Activated naive CD8-positive, alpha-beta T cell treated with anti-CD3 and anti-CD28 coated beads for 36 hours (primary cell): ENCODE data around the gene TYRO3. TPM values are rescaled to one million over a fixed set of nuclear protein-coding genes. Genes with fewer than 3 reads are reported as not detected.

Experiments used
- DNase-seq: peaks from one replicate; pipeline ENCODE4 v3.0.0; 2021
- H3K27ac Mint-ChIP-seq: one replicate; pipeline ENCODE4 v1.8.0; 2022; ENCODE audit warnings: mild to moderate bottlenecking, moderate library complexity, mixed read lengths
- H3K27me3 Mint-ChIP-seq: one replicate; pipeline ENCODE4 v1.8.0; 2022; ENCODE audit warnings: mild to moderate bottlenecking, mixed read lengths
- H3K36me3 Mint-ChIP-seq: one replicate; pipeline ENCODE4 v1.8.0; 2021; ENCODE audit warnings: mild to moderate bottlenecking, mixed read lengths
- H3K4me1 Mint-ChIP-seq: one replicate; pipeline ENCODE4 v1.8.0; 2021; ENCODE audit warnings: mixed read lengths
- H3K4me3 Mint-ChIP-seq: one replicate; pipeline ENCODE4 v1.8.0; 2022; ENCODE audit warnings: mild to moderate bottlenecking, moderate library complexity, mixed read lengths
- H3K9me3 Mint-ChIP-seq: one replicate; pipeline ENCODE4 v1.8.0; 2022; ENCODE audit warnings: mixed read lengths
- total RNA-seq, 2 experiments: library from RNA; stranded (reverse); gene quantifications; one replicate each; pipeline ENCODE4 v1.2.3, GENCODE V29; 2021

Gene TYRO3
- 1 to 10 TPM; 1.1 to 1.3 TPM for total RNA-seq

DNA sequence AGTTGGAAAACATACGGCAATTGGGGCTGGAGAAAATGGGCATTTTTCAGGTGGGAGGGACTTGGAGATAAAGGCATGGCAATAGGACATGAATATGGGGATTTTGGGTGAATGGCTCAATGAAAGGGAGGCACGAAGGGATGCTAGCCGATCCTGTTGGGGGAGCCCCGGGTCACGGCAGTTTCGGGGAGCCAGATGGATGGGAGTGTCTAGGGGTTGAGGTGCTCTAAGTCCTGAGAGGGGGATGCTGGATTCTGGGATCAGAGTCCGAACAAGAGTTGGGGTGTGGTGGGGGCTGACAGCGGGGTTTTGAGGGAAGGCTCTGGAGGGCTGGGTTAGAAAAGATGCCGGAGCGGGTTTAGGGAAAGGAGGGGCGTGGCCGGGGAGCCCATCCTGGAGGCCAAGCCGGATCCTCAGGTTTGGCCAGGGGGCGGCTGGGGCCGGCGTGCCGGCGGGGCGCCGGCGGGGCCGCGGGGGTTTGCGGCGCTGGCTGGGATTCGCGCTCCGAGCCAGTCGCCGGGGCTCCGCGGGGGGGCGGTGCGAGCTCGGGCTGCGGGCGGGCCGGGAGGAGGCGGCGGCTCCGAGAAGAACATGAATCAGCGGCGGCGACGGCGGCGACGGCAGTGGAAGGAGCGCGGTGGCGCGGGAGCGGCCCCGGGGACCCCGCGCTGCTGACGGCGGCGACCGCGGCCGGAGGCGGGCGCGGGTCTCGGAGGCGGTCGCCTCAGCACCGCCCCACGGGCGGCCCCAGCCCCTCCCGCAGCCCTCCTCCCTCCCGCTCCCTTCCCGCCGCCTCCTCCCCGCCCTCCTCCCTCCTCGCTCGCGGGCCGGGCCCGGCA is at the start of gene TYRO3:
TSS of gene TYRO3 (plus strand) at position 813 of the 839 bp plus-strand sequence. CDS start 46 bp downstream, outside the sequence.
- no peaks in the 10 kb centered on the region for H3K36me3 Mint-ChIP-seq
- peak within 1 kb of the TSS; percentile 35 for H3K27ac Mint-ChIP-seq
- peaks cover 31% of the 10 kb centered on the region for H3K27me3 Mint-ChIP-seq
- H3K9me3 Mint-ChIP-seq = no peaks in the 10 kb centered on the region
- H3K4me1 Mint-ChIP-seq = peaks cover 14% of the 10 kb centered on the region
- H3K4me3 Mint-ChIP-seq = peak within 1 kb of the TSS; percentile 79
- DNase-seq = peak; percentile 79

DNA sequence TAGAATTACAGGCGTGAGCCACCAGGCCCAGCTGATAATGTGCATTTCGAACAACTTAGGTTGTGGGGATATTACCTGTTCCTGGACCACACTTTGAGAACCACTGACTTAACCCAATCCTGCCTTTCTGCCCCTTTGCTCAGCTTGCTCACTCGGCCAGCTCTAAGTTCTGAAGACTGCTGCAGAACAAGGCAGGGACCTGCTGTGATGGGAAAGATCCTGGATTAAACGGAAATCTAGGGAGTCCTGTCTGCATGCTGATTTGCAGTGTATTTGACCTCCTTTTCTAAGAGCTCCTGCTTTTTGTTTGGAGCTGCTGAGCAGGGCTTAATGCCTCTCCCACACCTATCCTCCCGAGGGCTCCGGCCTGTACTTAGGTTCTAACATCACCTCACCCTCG is 48.3 kb upstream of the TYRO3 start:
- Mint-ChIP-seq H3K4me3 (no peak overlapping the region), H3K9me3 (no peaks in the 10 kb centered on the region), H3K27me3 (peaks cover 39% of the 10 kb centered on the region), H3K4me1 (peaks cover 21% of the 10 kb centered on the region), H3K36me3 (peaks cover 7% of the 10 kb centered on the region), H3K27ac (no peak overlapping the region)
- no peak for DNase-seq

DNA sequence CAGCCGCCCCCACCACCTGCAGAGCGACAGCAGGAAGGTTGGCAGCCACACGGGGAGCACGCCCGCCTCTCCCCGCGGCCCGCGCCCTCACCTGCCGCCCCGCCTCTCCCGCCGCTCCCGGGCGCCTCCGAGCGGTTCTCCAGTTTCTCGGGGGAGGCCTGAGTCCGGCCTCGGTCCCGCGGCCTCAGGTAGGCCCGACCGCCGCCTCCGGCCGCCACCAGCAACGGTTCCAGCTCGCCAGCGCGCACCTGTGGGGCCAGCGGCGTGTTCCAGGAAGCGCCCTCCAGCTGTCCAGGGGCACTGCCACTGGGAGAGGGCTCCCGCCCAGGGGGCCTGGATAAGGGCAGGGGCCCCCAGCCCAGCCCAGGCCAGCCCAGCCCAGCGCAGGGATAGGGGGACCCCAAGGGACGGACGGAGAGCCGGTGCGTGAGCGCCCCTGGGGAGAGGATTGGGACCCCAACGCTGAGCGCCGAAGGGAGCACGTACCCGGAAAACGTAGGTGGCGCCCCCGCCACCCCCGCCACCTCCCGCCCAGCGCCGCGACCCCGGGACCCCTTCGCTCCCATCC is 47.6 kb upstream of the TYRO3 start:
- no peaks in the 10 kb centered on the region for H3K9me3 Mint-ChIP-seq
- H3K36me3 Mint-ChIP-seq = peaks cover 7% of the 10 kb centered on the region
- peaks cover 39% of the 10 kb centered on the region for H3K27me3 Mint-ChIP-seq
- no peak overlapping the region for H3K4me3 Mint-ChIP-seq
- DNase-seq = no peak
- peaks cover 21% of the 10 kb centered on the region for H3K4me1 Mint-ChIP-seq
- no peak overlapping the region for H3K27ac Mint-ChIP-seq

GRCh38 chr15:41511899-41512369 is 47.1 kb upstream of the TYRO3 start:
- DNase-seq = peak; percentile 13
- peaks cover 37% of the 10 kb centered on the region for H3K27me3 Mint-ChIP-seq
- H3K4me1 Mint-ChIP-seq = peaks cover 21% of the 10 kb centered on the region
- no peak overlapping the region for H3K27ac Mint-ChIP-seq
- no peaks in the 10 kb centered on the region for H3K9me3 Mint-ChIP-seq
- peak overlapping the region; percentile 57 for H3K4me3 Mint-ChIP-seq
- H3K36me3 Mint-ChIP-seq = peaks cover 8% of the 10 kb centered on the region

GRCh38 chr15:41512512-41512939 is 46.5 kb upstream of the TYRO3 start:
- Mint-ChIP-seq H3K27me3 (peaks cover 37% of the 10 kb centered on the region), H3K27ac (no peak overlapping the region), H3K4me1 (peaks cover 21% of the 10 kb centered on the region), H3K9me3 (no peaks in the 10 kb centered on the region), H3K4me3 (peak overlapping the region; percentile 57), H3K36me3 (peaks cover 9% of the 10 kb centered on the region)
- no peak for DNase-seq

- Mint-ChIP-seq H3K4me3 (peak overlapping the region; percentile 57), H3K36me3 (peaks cover 9% of the 10 kb centered on the region), H3K4me1 (peaks cover 21% of the 10 kb centered on the region), H3K27me3 (peaks cover 37% of the 10 kb centered on the region), H3K9me3 (no peaks in the 10 kb centered on the region), H3K27ac (no peak overlapping the region)
- peak; percentile 47 for DNase-seq
Measured at GRCh38 chr15:41512940-41513505, 46.0 kb upstream of the TYRO3 start.

DNA sequence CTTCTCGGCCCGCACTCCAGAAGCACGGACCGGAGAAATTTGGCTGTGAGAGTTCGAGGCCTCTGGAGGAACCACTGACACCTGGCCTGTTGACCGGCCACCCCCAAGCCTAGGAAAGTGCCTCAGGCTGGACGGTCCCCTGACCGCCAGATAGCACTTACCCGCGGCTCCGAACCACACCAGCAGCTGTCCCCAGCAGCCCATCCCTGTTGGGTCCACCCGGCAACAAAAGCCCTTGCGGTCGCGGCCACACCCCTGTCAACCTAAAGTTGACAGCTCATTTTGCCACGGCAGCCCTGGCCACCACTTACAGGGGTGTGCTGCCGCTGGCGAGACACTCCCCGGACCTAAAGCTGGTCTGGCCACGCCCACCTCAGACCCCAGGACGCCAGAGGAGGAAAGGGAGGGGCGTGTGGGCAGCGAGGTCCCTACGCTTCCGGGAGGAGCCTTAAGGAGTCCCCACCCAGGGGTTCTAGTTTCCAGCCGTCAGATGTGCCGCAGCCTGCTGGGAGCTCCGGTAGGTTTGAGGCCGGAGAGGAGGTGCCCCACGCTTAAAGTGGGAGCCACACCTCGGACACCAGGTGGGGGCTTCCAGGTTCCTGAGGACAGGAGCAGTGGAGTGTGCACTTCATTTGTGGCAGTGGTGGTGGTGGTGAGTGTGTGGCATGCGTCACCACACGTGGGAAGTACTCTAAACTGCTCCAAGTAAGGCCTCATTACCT is 45.3 kb upstream of the TYRO3 start, which contains the start of gene LTK:
TSS of gene LTK (minus strand) at position 322 of the 722 bp plus-strand sequence. CDS start at position 204, 118 bp downstream.
- Mint-ChIP-seq H3K4me1 (peaks cover 21% of the 10 kb centered on the region), H3K27ac (no peak within 1 kb of the TSS), H3K9me3 (no peaks in the 10 kb centered on the region), H3K36me3 (peaks cover 9% of the 10 kb centered on the region), H3K4me3 (peak within 1 kb of the TSS; percentile 57), H3K27me3 (peaks cover 37% of the 10 kb centered on the region)
- peak; percentile 20 for DNase-seq

DNA sequence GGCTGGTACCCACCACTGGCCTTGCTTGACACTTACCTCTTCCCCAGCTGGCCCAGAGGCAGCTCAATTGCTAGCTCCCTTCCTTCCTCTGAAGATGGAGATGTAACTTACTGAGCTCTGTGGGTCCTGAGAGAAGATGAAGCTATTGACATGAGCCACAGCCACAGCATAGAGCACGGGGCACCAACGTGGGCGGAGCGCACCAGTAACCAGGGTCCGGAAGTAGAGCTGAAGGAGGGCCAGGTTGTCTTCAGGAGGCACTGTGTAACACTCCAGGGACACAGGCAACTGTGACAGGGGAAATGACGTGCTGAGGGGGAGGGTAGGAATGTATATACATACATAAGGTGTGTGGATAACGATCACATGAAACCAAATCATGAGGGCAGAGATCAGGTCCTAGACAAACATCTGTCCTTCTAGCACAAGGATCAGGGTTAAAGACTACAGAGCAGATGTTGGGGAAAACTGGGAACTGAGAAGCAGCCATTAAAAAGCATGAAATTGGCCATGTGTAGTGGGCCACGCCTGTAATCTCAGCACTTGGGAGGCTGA is 41.0 kb upstream of the TYRO3 start:
- peaks cover 13% of the 10 kb centered on the region for H3K27me3 Mint-ChIP-seq
- no peak for DNase-seq
- peaks cover 10% of the 10 kb centered on the region for H3K36me3 Mint-ChIP-seq
- no peak overlapping the region for H3K27ac Mint-ChIP-seq
- H3K4me1 Mint-ChIP-seq = peaks cover 13% of the 10 kb centered on the region
- H3K9me3 Mint-ChIP-seq = no peaks in the 10 kb centered on the region
- H3K4me3 Mint-ChIP-seq = no peak overlapping the region

DNA sequence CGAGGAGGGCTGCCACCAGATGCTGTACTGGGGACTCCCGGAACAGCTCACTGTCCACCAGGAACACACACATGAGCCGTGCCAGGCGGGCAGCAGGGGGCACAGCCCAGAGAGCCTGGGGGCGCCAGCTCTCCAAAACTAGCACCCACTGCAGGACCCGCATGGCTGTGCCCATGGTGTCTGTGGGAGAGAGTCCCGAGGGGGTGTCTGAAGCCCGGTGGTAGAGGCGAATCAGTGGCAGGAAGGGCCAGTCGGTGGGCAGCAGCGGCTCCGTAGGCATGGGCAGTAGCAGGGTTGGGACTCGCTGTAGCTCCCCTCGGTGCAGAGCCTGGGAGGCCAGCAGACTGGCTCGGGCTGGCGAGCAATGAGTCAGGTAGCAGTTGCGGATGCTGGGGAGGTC is 38.4 kb upstream of the TYRO3 start:
- H3K36me3 Mint-ChIP-seq = peaks cover 3% of the 10 kb centered on the region
- no peaks in the 10 kb centered on the region for H3K4me1 Mint-ChIP-seq
- no peak for DNase-seq
- H3K9me3 Mint-ChIP-seq = no peaks in the 10 kb centered on the region
- no peaks in the 10 kb centered on the region for H3K27me3 Mint-ChIP-seq
- no peak overlapping the region for H3K4me3 Mint-ChIP-seq
- H3K27ac Mint-ChIP-seq = no peak overlapping the region

DNA sequence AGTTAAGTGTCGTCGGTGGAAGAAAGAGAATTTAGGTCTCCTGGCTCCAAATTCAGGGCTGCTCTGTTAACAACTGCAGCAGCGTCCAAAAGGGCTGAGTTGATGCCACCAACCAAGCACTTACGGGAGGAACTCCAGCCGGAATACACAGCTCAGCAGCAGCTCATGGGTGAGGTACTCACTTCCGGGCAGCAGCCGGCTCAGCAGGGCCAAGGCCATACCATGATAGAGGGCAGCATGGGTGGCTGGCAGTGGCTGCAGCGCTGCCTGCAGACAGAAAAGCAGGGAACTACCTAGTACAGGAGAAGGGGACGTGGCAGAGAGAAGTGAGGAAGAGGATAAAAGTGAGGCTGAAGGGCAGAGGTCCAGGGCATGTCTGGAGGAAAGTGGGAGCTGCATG is 37.4 kb upstream of the TYRO3 start:
- no peak for DNase-seq
- Mint-ChIP-seq H3K4me3 (no peak overlapping the region), H3K9me3 (no peaks in the 10 kb centered on the region), H3K36me3 (peaks cover 10% of the 10 kb centered on the region), H3K4me1 (no peaks in the 10 kb centered on the region), H3K27ac (no peak overlapping the region), H3K27me3 (no peaks in the 10 kb centered on the region)

- Mint-ChIP-seq H3K9me3 (no peaks in the 10 kb centered on the region), H3K4me1 (no peaks in the 10 kb centered on the region), H3K27me3 (no peaks in the 10 kb centered on the region), H3K36me3 (peaks cover 14% of the 10 kb centered on the region), H3K27ac (no peak overlapping the region), H3K4me3 (no peak overlapping the region)
- no peak for DNase-seq
Measured at GRCh38 chr15:41523097-41523496, 35.9 kb upstream of the TYRO3 start.

DNA sequence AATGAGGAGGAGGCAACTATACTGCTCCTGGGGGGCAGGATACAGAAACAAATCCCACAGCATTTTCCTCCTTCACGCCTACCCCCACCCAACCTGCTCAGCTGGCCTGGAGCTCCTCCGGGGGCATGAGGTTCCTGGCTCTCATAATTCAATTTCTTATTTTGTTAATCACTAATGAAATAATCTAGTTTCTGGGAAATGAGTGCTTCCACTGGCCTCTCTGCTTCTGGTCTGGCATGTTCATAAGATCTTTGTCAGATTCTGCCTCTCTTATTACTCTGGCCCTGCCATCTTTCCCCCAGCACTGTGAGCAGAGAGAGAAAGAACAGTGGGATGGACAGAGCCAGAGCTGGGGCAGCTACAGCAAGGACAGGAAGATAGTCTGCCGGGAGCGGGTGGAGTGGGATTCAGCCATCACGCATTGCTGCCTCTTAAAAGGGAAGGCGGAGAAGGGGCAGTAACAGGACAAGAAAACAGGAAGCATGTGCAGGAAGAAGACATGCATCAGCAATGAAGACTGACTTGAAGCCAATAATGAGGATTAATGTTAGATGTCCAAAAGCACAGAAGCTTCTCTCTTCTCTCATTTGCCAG is 28.6 kb upstream of the TYRO3 start:
- H3K9me3 Mint-ChIP-seq = no peaks in the 10 kb centered on the region
- no peaks in the 10 kb centered on the region for H3K27me3 Mint-ChIP-seq
- DNase-seq = no peak
- H3K4me1 Mint-ChIP-seq = no peaks in the 10 kb centered on the region
- no peak overlapping the region for H3K4me3 Mint-ChIP-seq
- H3K36me3 Mint-ChIP-seq = peaks cover 24% of the 10 kb centered on the region
- H3K27ac Mint-ChIP-seq = no peak overlapping the region

DNA sequence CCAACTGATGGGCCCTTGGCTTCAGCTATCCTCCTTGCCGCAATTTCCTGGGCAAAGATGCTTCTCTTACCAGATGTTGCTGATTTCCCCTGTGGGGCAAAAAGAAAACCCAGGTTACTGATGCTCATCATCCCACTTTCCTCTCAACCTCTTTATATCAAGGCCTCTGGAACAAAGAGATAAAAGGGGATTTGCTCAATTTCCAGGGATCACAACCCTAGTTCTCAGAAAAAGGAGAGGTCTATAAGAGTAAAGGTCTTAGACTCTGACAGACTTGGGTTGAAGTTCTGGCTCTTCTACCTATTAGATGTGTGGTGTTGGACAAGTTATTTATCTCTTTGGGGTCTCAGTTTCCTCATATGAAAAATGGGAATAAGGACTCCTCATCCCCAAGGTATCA is 23.5 kb upstream of the TYRO3 start:
- Mint-ChIP-seq H3K36me3 (peaks cover 20% of the 10 kb centered on the region), H3K27ac (no peak overlapping the region), H3K4me3 (no peak overlapping the region), H3K4me1 (no peaks in the 10 kb centered on the region), H3K9me3 (no peaks in the 10 kb centered on the region), H3K27me3 (no peaks in the 10 kb centered on the region)
- DNase-seq = no peak

DNA sequence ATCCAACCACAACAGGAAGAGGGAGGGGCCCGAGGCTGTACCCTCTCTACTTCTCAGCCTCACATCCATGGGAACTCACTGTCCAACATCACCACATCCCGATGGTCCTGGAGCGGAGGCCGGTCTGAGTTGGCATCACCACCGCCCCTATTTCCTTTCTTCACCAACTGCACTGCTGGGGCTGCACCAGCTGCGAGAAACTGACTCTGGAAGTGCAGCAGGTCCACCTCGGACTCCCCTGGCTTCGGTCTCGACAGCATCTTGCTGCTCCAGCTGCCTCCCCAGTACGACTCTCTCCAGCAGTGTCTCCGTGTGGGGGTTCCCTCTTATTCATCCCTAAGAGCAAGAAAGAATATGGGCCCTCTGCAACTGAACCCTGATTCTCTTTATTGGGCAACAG is 22.1 kb upstream of the TYRO3 start:
- Mint-ChIP-seq H3K27ac (no peak overlapping the region), H3K9me3 (no peaks in the 10 kb centered on the region), H3K27me3 (no peaks in the 10 kb centered on the region), H3K4me1 (peaks cover 2% of the 10 kb centered on the region), H3K36me3 (peaks cover 19% of the 10 kb centered on the region), H3K4me3 (no peak overlapping the region)
- DNase-seq = no peak
